Measurements from ENCODE around the gene ZMYND10. TPM values are rescaled to one million over a fixed set of nuclear protein-coding genes. Genes with fewer than 3 reads are reported as not detected.
A peak's percentile ranks its signal among the peaks of the same experiment; 100 is the strongest.

The ZMYND10 gene
- total RNA-seq, 2 experiments from 2014 or later = 1.0 to 1.3 TPM

GRCh38 chr3:50336452-50337174 is 8.9 kb downstream of the ZMYND10 start:
- ATAC-seq (peak; percentile 25), DNase-seq (no peak)
- no peaks in the 10 kb centered on the region for H3K9me3 Mint-ChIP-seq (ENCODE audit: low read depth)
- peaks cover 50% of the 10 kb centered on the region for H3K4me1 Mint-ChIP-seq
- ChIA-PET POLR2A (interaction anchor here (0.6 to 2.6 kb wide), 19 partner anchors 8 to 1373 kb away, joined by 3 to 20 read pairs (median 4); partner anchors contain the start of genes CISH, CYB561D2, HEMK1 and HYAL3), CTCF (interaction anchor here (0.6 to 3.3 kb wide), 17 partner anchors 8 to 1330 kb away, joined by 3 to 27 read pairs (median 4); partner anchors contain the start of genes CYB561D2, HYAL2, HYAL3 and NAA80)
- peak overlapping the region; percentile 83 for H3K4me3 Mint-ChIP-seq
- H3K27ac Mint-ChIP-seq = peak overlapping the region; percentile 94
- H3K27me3 Mint-ChIP-seq = no peaks in the 10 kb centered on the region
- intact Hi-C loops (cut with DNase I, micrococcal nuclease) = loop anchor here (1.0 to 10.0 kb wide), 16 partner anchors 8 to 1941 kb away; partner anchors contain the start of genes CYB561D2 (in 2 of the 2), HYAL3 (in 2 of the 2), NAA80 (in 2 of the 2) and NPRL2 (in 2 of the 2)
- peaks cover 63% of the 10 kb centered on the region for H3K36me3 Mint-ChIP-seq (ENCODE audit: low read depth)

GRCh38 chr3:50334339-50335075 is 11.0 kb downstream of the ZMYND10 start:
- ChIA-PET POLR2A (interaction anchor here (0.7 to 1.1 kb wide), 2 partner anchors 13 to 43 kb away, joined by 3 to 11 read pairs; no protein-coding TSS in a partner anchor), CTCF (interaction anchor here (0.6 to 1.5 kb wide), 8 partner anchors 10 to 1241 kb away, joined by 3 to 6 read pairs (median 3); partner anchors contain the start of genes CYB561D2, HYAL3, NAA80 and NPRL2)
- H3K4me3 Mint-ChIP-seq = peak overlapping the region; percentile 51

GRCh38 chr3:50333744-50334328 is 11.7 kb downstream of the ZMYND10 start:
- H3K9me3 Mint-ChIP-seq (ENCODE audit: low read depth) = no peaks in the 10 kb centered on the region
- H3K4me3 Mint-ChIP-seq = peak overlapping the region; percentile 51
- no peaks in the 10 kb centered on the region for H3K27me3 Mint-ChIP-seq
- no peak for ATAC-seq
- DNase-seq = no peak
- H3K4me1 Mint-ChIP-seq = peaks cover 35% of the 10 kb centered on the region
- ChIA-PET POLR2A (interaction anchor here (0.6 to 1.1 kb wide), 2 partner anchors 14 to 1091 kb away, joined by 3 read pairs; no protein-coding TSS in a partner anchor), CTCF (interaction anchor here (0.7 to 1.5 kb wide), 6 partner anchors 9 to 92 kb away, joined by 3 to 6 read pairs (median 4); partner anchors contain the start of genes CYB561D2 and NPRL2)
- H3K27ac Mint-ChIP-seq = peak overlapping the region; percentile 84
- peaks cover 72% of the 10 kb centered on the region for H3K36me3 Mint-ChIP-seq (ENCODE audit: low read depth)
- intact Hi-C loops (cut with DNase I, micrococcal nuclease) = loop anchor here in 1 of 2 experiments (10.0 kb wide), 1 partner anchor 1341 kb away; the partner anchor contains the start of gene TEX264

More at GRCh38 chr3:50334339-50335075, 11.0 kb downstream of the ZMYND10 start:
- H3K27me3 Mint-ChIP-seq = no peaks in the 10 kb centered on the region
- H3K27ac Mint-ChIP-seq = peak overlapping the region; percentile 84
- peaks cover 73% of the 10 kb centered on the region for H3K36me3 Mint-ChIP-seq (ENCODE audit: low read depth)
- ATAC-seq = no peak
- no peaks in the 10 kb centered on the region for H3K9me3 Mint-ChIP-seq (ENCODE audit: low read depth)
- no peak for DNase-seq
- peaks cover 38% of the 10 kb centered on the region for H3K4me1 Mint-ChIP-seq
- intact Hi-C loops (cut with DNase I, micrococcal nuclease) = loop anchor here (5.0 to 10.0 kb wide), 3 partner anchors 278 to 1943 kb away; partner anchors contain the start of genes CISH (in 1 of the 2), TEX264 (in 1 of the 2) and WDR82 (in 1 of the 2)

GRCh38 chr3:50331364-50331907 is 14.1 kb downstream of the ZMYND10 start:
- Mint-ChIP-seq H3K27ac (no peak overlapping the region), H3K4me1 (peaks cover 43% of the 10 kb centered on the region), H3K27me3 (no peaks in the 10 kb centered on the region), H3K4me3 (no peak overlapping the region), H3K36me3 (ENCODE audit: low read depth) (peaks cover 63% of the 10 kb centered on the region), H3K9me3 (ENCODE audit: low read depth) (no peaks in the 10 kb centered on the region)
- ATAC-seq (no peak), DNase-seq (no peak)
- POLR2A ChIA-PET = no interaction called here
- intact Hi-C loops (cut with DNase I, micrococcal nuclease) = loop anchor here in 1 of 2 experiments (10.0 kb wide), 1 partner anchor 1343 kb away; the partner anchor contains the start of gene TEX264
- CTCF ChIA-PET = interaction anchor here (1.7 kb wide), 1 partner anchor 9 kb away, joined by 6 read pairs; the partner anchor contains the start of gene HYAL2

- CTCF ChIA-PET = no interaction called here
- no peak for ATAC-seq
- Mint-ChIP-seq H3K9me3 (ENCODE audit: low read depth) (no peaks in the 10 kb centered on the region), H3K27ac (no peak overlapping the region), H3K36me3 (ENCODE audit: low read depth) (peaks cover 52% of the 10 kb centered on the region), H3K4me3 (no peak overlapping the region), H3K4me1 (peaks cover 37% of the 10 kb centered on the region), H3K27me3 (no peaks in the 10 kb centered on the region)
- intact Hi-C loops (cut with DNase I, micrococcal nuclease) = loop anchor here in 1 of 2 experiments (10.0 kb wide), 1 partner anchor 1344 kb away; the partner anchor contains the start of gene TEX264
- POLR2A ChIA-PET = no interaction called here
- DNase-seq = no peak
Observed at GRCh38 chr3:50330330-50330729, 15.2 kb downstream of the ZMYND10 start.

GRCh38 chr3:50327943-50328691 is 17.4 kb downstream of the ZMYND10 start, which contains the start of gene TUSC2:
TUSC2 (minus strand) TSS chr3:50328223; CDS start chr3:50328099, 124 bp downstream.
- peak; percentile 95 for ATAC-seq
- peak within 1 kb of the TSS; percentile 76 for H3K27ac Mint-ChIP-seq
- intact Hi-C loops (cut with DNase I, micrococcal nuclease) = loop anchor here (1.0 to 10.0 kb wide), 4 partner anchors 9 to 91 kb away; partner anchors contain the start of genes GNAI2 (in 1 of the 2), IFRD2 (in 1 of the 2) and LSMEM2 (in 1 of the 2)
- POLR2A ChIA-PET = interaction anchor here (1.6 kb wide), 2 partner anchors 9 to 12 kb away, joined by 3 to 18 read pairs; partner anchors contain the start of gene RASSF1
- CTCF ChIA-PET = interaction anchor here (0.6 to 3.6 kb wide), 17 partner anchors 9 to 617 kb away, joined by 3 to 18 read pairs (median 4); partner anchors contain the start of genes HYAL3, IFRD2, NAA80 and RASSF1
- H3K4me3 Mint-ChIP-seq = peak within 1 kb of the TSS; percentile 83
- no peaks in the 10 kb centered on the region for H3K9me3 Mint-ChIP-seq (ENCODE audit: low read depth)
- H3K4me1 Mint-ChIP-seq = peaks cover 20% of the 10 kb centered on the region
- H3K36me3 Mint-ChIP-seq (ENCODE audit: low read depth) = peaks cover 33% of the 10 kb centered on the region
- H3K27me3 Mint-ChIP-seq = no peaks in the 10 kb centered on the region
- peak; percentile 98 for DNase-seq

DNA sequence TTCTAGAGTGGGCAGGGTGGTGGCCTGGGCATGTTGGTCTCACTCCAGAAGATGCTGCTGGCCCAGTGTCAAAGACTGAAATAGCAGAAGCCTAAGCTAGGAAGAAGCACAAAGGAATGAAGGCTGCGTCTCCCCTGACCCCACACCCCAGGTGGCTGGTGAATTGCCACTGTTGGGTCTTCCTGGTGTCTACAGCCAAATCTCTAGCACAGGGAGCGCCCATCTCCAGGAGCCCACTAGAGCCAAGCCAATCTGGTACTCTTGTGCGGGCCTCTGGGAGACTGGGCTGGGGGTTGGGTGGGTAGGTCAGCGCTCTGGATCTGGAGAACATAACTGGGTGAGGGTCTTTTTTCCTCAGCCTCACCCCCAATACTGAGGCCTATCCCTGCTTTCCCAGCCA is 18.4 kb downstream of the ZMYND10 start:
- H3K36me3 Mint-ChIP-seq (ENCODE audit: low read depth) = peaks cover 28% of the 10 kb centered on the region
- H3K27ac Mint-ChIP-seq = peak overlapping the region; percentile 19
- peak overlapping the region; percentile 83 for H3K4me3 Mint-ChIP-seq
- DNase-seq (no peak), ATAC-seq (no peak)
- no peaks in the 10 kb centered on the region for H3K9me3 Mint-ChIP-seq (ENCODE audit: low read depth)
- no peaks in the 10 kb centered on the region for H3K27me3 Mint-ChIP-seq
- intact Hi-C loops (cut with DNase I, micrococcal nuclease) = loop anchor here in 1 of 2 experiments (5.0 to 10.0 kb wide), 2 partner anchors 52 to 90 kb away; partner anchors contain the start of genes GNAI2 and LSMEM2
- POLR2A ChIA-PET = interaction anchor here (1.6 kb wide), 1 partner anchor 10 kb away, joined by 18 read pairs; no protein-coding TSS in a partner anchor
- peaks cover 22% of the 10 kb centered on the region for H3K4me1 Mint-ChIP-seq
- CTCF ChIA-PET = interaction anchor here (1.1 to 3.6 kb wide), 7 partner anchors 8 to 92 kb away, joined by 4 to 18 read pairs (median 4); partner anchors contain the start of genes HYAL3, NAA80 and ZMYND10

- no peak for ATAC-seq
- intact Hi-C loops (cut with DNase I, micrococcal nuclease) = loop anchor here in 1 of 2 experiments (5.0 to 10.0 kb wide), 2 partner anchors 51 to 89 kb away; partner anchors contain the start of genes GNAI2 and LSMEM2
- Mint-ChIP-seq H3K4me1 (peaks cover 22% of the 10 kb centered on the region), H3K36me3 (ENCODE audit: low read depth) (peaks cover 20% of the 10 kb centered on the region), H3K4me3 (no peak overlapping the region), H3K27ac (no peak overlapping the region), H3K27me3 (no peaks in the 10 kb centered on the region), H3K9me3 (ENCODE audit: low read depth) (no peaks in the 10 kb centered on the region)
- ChIA-PET CTCF (interaction anchor here (0.6 to 3.6 kb wide), 4 partner anchors 10 to 1152 kb away, joined by 3 to 16 read pairs (median 4); partner anchors contain the start of genes HYAL3, NAA80 and ZMYND10), POLR2A (no interaction called here)
- DNase-seq = no peak
Observed at GRCh38 chr3:50326182-50326541, 19.4 kb downstream of the ZMYND10 start.

- Mint-ChIP-seq H3K36me3 (ENCODE audit: low read depth) (peaks cover 15% of the 10 kb centered on the region), H3K27ac (no peak overlapping the region), H3K4me3 (no peak overlapping the region), H3K9me3 (ENCODE audit: low read depth) (no peaks in the 10 kb centered on the region), H3K27me3 (no peaks in the 10 kb centered on the region), H3K4me1 (peaks cover 23% of the 10 kb centered on the region)
- ATAC-seq (no peak), DNase-seq (no peak)
- intact Hi-C loops (cut with DNase I, micrococcal nuclease) = loop anchor here in 1 of 2 experiments (5.0 to 10.0 kb wide), 2 partner anchors 51 to 88 kb away; partner anchors contain the start of genes GNAI2 and LSMEM2
- ChIA-PET CTCF (interaction anchor here (0.6 to 3.6 kb wide), 7 partner anchors 11 to 90 kb away, joined by 4 to 27 read pairs (median 5); partner anchors contain the start of genes GNAI2, HYAL3, NAA80 and ZMYND10), POLR2A (no interaction called here)
Observed at GRCh38 chr3:50325497-50326181, 19.9 kb downstream of the ZMYND10 start.
